Activated CD4-positive, alpha-beta T cell treated with anti-CD3 and anti-CD28 coated beads, Interleukin-10, Interleukin-2, amounts not matched to agents 100 ng/mL and 50 ng/mL, durations not matched to agents 16 hours and 8 hours (primary cell): ENCODE data around the gene FGFBP2.
"Not testable (repeated sequence)": the region's sequence is repeated elsewhere in the genome, so short reads cannot be mapped to it uniquely, and the experiment has no call there.

ENCODE experiments used
- DNase-seq: peaks from one replicate; pipeline ENCODE4 v3.0.0-alpha.2; 2020

Gene FGFBP2

GRCh38 chr4:15926486-15926885 lies 36.5 kb downstream of the FGFBP2 start:
- DNase-seq = no peak

DNA sequence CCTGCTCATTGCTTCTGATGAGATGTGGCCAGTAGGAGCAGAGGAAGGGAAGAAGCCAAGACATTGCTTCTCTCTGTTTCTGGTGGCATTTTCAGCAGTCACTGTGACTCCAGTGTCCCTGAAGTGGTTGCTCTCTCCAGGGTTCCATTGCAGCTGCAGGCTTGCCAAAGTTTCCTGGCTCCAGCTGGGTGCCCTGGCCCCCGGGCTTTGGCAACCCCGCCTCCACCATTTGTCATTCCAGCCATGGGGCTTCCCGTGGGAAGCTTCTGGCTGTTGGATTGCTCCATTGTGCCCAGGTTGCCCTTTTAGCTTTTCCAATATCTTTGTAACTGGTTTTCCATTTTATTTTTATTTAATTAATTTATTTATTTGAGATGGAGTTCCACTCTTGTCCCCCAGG lies 37.1 kb downstream of the FGFBP2 start:
- no peak for DNase-seq

DNA sequence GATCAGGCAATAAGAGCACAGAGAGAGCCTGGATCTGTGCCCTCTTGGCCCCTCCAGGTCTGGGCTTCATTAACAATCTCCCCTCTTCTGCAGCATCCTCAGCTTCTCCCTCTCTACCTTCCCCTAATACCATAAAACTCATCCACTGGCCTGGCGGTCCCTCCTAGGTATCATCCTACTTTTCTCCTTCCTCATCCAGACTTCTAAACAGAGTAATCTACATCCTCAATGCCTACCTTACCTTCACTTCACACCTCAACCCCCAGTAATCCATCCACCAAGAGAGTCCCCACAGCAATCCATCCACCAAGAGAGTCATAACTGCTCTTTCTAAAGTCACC lies 41.4 kb downstream of the FGFBP2 start:
- no peak for DNase-seq

GRCh38 chr4:15920723-15921591 lies 42.0 kb downstream of the FGFBP2 start:
- DNase-seq = no peak

- no peak for DNase-seq
Measured at GRCh38 chr4:15918484-15919129, 44.4 kb downstream of the FGFBP2 start.

- no peak for DNase-seq
Measured at GRCh38 chr4:15917297-15917696, 45.7 kb downstream of the FGFBP2 start.

- DNase-seq = not testable (repeated sequence)
Measured at GRCh38 chr4:15916358-15916757, 46.6 kb downstream of the FGFBP2 start.

DNA sequence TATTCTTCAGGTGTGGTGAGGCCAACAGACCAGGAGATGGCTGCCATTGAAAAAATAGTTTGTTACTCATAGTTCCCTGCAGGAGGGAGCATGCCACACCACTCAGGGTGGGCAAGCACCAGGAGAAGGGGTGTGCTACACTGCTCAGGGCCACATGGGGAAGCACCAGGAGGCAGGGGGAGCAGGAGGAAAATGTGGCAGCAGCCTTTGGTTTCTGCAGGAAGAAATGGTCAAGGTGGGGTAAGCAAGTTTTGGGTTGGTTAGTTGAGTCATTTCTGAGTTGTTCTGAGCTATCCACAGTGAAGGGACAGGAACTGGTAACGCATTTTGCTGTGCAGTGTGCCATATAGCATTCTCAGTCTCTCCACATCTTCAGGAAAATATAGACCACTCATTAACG lies 48.2 kb downstream of the FGFBP2 start:
- no peak for DNase-seq

GRCh38 chr4:15914291-15914690 lies 48.7 kb downstream of the FGFBP2 start:
- no peak for DNase-seq

- DNase-seq = no peak
Measured at GRCh38 chr4:15913631-15913970, 49.4 kb downstream of the FGFBP2 start.

GRCh38 chr4:15912961-15913630 lies 49.9 kb downstream of the FGFBP2 start:
- no peak for DNase-seq

DNA sequence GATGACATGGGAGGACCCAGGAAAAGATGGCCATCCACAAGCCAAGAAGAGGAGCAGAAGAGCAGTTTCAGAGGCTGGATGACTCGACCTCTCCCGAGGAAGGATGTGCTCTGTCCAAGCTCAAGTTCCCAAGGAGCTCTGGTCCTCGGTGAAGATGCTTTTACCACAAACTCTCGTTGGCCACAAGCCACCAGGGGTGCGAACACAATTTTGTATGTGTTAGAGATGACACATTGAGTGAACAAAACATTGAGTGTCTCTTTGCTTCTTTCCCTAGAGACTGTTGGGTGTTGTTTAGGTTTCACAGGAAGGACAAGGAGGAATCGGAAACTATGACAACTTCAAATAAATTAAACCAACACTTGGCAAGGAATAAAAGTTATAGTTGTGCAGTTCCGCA lies 50.7 kb downstream of the FGFBP2 start:
- DNase-seq = no peak
